Measurements from ENCODE around the gene ENPP3.

ENPP3 gene

DNA sequence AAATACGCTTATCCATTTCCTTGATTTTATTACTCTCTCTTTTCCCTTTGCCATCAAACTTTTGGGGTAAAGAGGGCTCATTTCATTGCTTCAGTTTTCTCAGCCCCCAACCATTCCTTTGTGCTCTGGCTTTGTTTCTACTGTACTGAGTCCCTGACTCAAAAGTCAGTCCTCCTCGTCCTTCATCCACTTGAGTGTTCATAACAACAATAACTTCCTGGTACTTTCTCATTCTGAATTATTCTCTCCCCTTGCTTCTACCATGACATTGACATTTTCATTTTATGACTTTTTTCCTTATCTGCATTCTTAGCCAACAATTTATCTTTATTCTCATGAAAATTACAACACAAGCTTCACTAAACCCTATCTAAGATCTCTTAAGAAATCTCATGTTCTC, 911 bp downstream of the ENPP3 start:
- Histone ChIP-seq H3K4me2 (ENCODE audit: low read length) (no peak overlapping the region), H4K5ac (ENCODE audit: low read length) (no peak overlapping the region), H3K4ac (ENCODE audit: low read depth, low read length) (no peak overlapping the region), H3K56ac (ENCODE audit: low read length) (no peak overlapping the region), H3K79me1 (ENCODE audit: low read length) (no peaks in the 10 kb centered on the region), H3K36me3 (ENCODE audit: control insufficient read depth, insufficient read depth, low read length) (no peaks in the 10 kb centered on the region), H2BK120ac (ENCODE audit: low read depth, low read length) (no peak overlapping the region), H3K27ac (ENCODE audit: low read depth, low read length) (no peak overlapping the region), H3K23ac (ENCODE audit: low read length) (no peak overlapping the region), H3K4me1 (ENCODE audit: control insufficient read depth, low read depth, low read length) (no peaks in the 10 kb centered on the region), H2AK5ac (ENCODE audit: low read length) (no peak overlapping the region), H2BK15ac (replicated peaks; ENCODE audit: low read depth) (no peak overlapping the region), H4K8ac (ENCODE audit: low read depth, low read length) (no peak overlapping the region), H3K79me2 (ENCODE audit: control insufficient read depth, insufficient read depth, low read length) (no peaks in the 10 kb centered on the region), H3K4me3 (ENCODE audit: low read length) (no peak overlapping the region), H3K9ac (ENCODE audit: low read length) (no peak overlapping the region), H3K18ac (ENCODE audit: low read length) (no peak overlapping the region), H2BK5ac (ENCODE audit: low read length) (no peak overlapping the region), H3K27me3 (ENCODE audit: insufficient read depth, low read length, poor library complexity) (no peaks in the 10 kb centered on the region)
- 100% methylated on average over 1 of the region's 2 CpGs for WGBS (ENCODE audit: extremely low coverage, insufficient coverage, low lambda C conversion rate)
- DNase-seq = no peak

- H3K27ac ChIP-seq (ENCODE audit: low read depth, low read length) = no peak overlapping the region
- H2BK120ac ChIP-seq (ENCODE audit: low read depth, low read length) = no peak overlapping the region
- H4K5ac ChIP-seq (ENCODE audit: low read length) = no peak overlapping the region
- H3K4me2 ChIP-seq (ENCODE audit: low read length) = no peak overlapping the region
- H3K79me1 ChIP-seq (ENCODE audit: low read length) = no peaks in the 10 kb centered on the region
- no peak overlapping the region for H3K9ac ChIP-seq (ENCODE audit: low read length)
- H3K36me3 ChIP-seq (ENCODE audit: control insufficient read depth, insufficient read depth, low read length) = no peaks in the 10 kb centered on the region
- DNase-seq = no peak
- no peak overlapping the region for H3K23ac ChIP-seq (ENCODE audit: low read length)
- H3K4me3 ChIP-seq (ENCODE audit: low read length) = no peak overlapping the region
- no peak overlapping the region for H3K4ac ChIP-seq (ENCODE audit: low read depth, low read length)
- H2BK15ac ChIP-seq (replicated peaks; ENCODE audit: low read depth) = no peak overlapping the region
- H4K8ac ChIP-seq (ENCODE audit: low read depth, low read length) = no peak overlapping the region
- no peak overlapping the region for H3K18ac ChIP-seq (ENCODE audit: low read length)
- H3K4me1 ChIP-seq (ENCODE audit: control insufficient read depth, low read depth, low read length) = no peaks in the 10 kb centered on the region
- no peaks in the 10 kb centered on the region for H3K79me2 ChIP-seq (ENCODE audit: control insufficient read depth, insufficient read depth, low read length)
- no peak overlapping the region for H2AK5ac ChIP-seq (ENCODE audit: low read length)
- no CpG with 5 or more reads among the region's 2 CpGs for WGBS (ENCODE audit: extremely low coverage, insufficient coverage, low lambda C conversion rate)
- H3K56ac ChIP-seq (ENCODE audit: low read length) = no peak overlapping the region
- H3K27me3 ChIP-seq (ENCODE audit: insufficient read depth, low read length, poor library complexity) = no peaks in the 10 kb centered on the region
- H2BK5ac ChIP-seq (ENCODE audit: low read length) = no peak overlapping the region
Observed at GRCh38 chr6:131640100-131640499, 3.0 kb downstream of the ENPP3 start.

DNA sequence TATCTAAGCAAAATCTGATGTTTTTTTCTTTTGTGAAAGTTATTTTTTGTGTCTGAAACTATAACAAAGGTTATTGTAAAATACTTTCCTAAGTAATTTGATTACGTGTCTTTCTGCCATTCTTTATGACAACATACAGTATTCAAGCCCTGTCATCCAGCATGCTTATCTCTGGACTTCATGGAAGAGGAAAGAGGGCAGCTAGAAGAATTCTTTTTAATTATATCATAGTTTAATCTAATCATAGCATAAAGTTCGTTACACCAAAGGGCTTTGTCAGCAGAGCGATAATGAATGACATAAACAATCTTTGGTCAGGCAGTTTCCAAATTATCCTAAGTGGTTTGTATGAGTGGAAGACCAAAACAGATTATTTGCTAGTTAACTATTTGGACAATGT, 3.5 kb downstream of the ENPP3 start:
- H3K4ac ChIP-seq (ENCODE audit: low read depth, low read length) = no peak overlapping the region
- H3K4me1 ChIP-seq (ENCODE audit: control insufficient read depth, low read depth, low read length) = no peaks in the 10 kb centered on the region
- no peak overlapping the region for H3K27ac ChIP-seq (ENCODE audit: low read depth, low read length)
- no peaks in the 10 kb centered on the region for H3K27me3 ChIP-seq (ENCODE audit: insufficient read depth, low read length, poor library complexity)
- no peak overlapping the region for H3K23ac ChIP-seq (ENCODE audit: low read length)
- H3K4me3 ChIP-seq (ENCODE audit: low read length) = no peak overlapping the region
- no peaks in the 10 kb centered on the region for H3K79me1 ChIP-seq (ENCODE audit: low read length)
- H2BK5ac ChIP-seq (ENCODE audit: low read length) = no peak overlapping the region
- no peak overlapping the region for H2BK120ac ChIP-seq (ENCODE audit: low read depth, low read length)
- H3K79me2 ChIP-seq (ENCODE audit: control insufficient read depth, insufficient read depth, low read length) = no peaks in the 10 kb centered on the region
- no peak overlapping the region for H3K9ac ChIP-seq (ENCODE audit: low read length)
- H3K36me3 ChIP-seq (ENCODE audit: control insufficient read depth, insufficient read depth, low read length) = no peaks in the 10 kb centered on the region
- no peak overlapping the region for H2AK5ac ChIP-seq (ENCODE audit: low read length)
- H4K5ac ChIP-seq (ENCODE audit: low read length) = no peak overlapping the region
- H3K4me2 ChIP-seq (ENCODE audit: low read length) = no peak overlapping the region
- no peak overlapping the region for H4K8ac ChIP-seq (ENCODE audit: low read depth, low read length)
- H3K56ac ChIP-seq (ENCODE audit: low read length) = no peak overlapping the region
- WGBS (ENCODE audit: extremely low coverage, insufficient coverage, low lambda C conversion rate) = no CpG with 5 or more reads among the region's 3 CpGs
- no peak for DNase-seq
- no peak overlapping the region for H3K18ac ChIP-seq (ENCODE audit: low read length)
- no peak overlapping the region for H2BK15ac ChIP-seq (replicated peaks; ENCODE audit: low read depth)

DNA sequence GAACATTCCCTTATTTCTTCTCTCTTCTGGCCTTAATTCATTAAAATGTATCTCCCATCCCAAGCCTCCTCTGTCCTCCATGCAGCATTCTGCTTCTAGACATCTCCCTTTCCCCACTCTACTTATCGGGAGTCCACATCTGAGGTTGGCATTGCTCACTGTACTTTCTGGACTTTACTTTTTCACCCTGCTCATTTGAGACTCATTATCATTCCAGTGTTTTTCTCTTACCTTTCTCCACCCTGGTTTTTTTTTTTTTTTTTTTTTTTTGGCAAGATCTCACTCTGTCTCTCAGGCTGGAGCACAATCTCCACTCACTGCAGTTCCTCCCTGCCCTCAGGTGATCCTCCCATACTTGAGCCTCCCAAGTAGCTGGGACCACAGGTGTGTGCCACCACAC, 4.5 kb downstream of the ENPP3 start:
- H3K9ac ChIP-seq (ENCODE audit: low read length) = no peak overlapping the region
- WGBS (ENCODE audit: extremely low coverage, insufficient coverage, low lambda C conversion rate) = no CpG with 5 or more reads among the region's 1 CpG
- no peak overlapping the region for H2BK15ac ChIP-seq (replicated peaks; ENCODE audit: low read depth)
- H3K4me3 ChIP-seq (ENCODE audit: low read length) = no peak overlapping the region
- H4K8ac ChIP-seq (ENCODE audit: low read depth, low read length) = no peak overlapping the region
- H3K79me1 ChIP-seq (ENCODE audit: low read length) = no peaks in the 10 kb centered on the region
- H3K4me1 ChIP-seq (ENCODE audit: control insufficient read depth, low read depth, low read length) = no peaks in the 10 kb centered on the region
- no peak overlapping the region for H3K56ac ChIP-seq (ENCODE audit: low read length)
- no peak overlapping the region for H3K4ac ChIP-seq (ENCODE audit: low read depth, low read length)
- H3K27ac ChIP-seq (ENCODE audit: low read depth, low read length) = no peak overlapping the region
- no peak overlapping the region for H3K18ac ChIP-seq (ENCODE audit: low read length)
- DNase-seq = no peak
- no peak overlapping the region for H2BK5ac ChIP-seq (ENCODE audit: low read length)
- no peak overlapping the region for H3K4me2 ChIP-seq (ENCODE audit: low read length)
- H2BK120ac ChIP-seq (ENCODE audit: low read depth, low read length) = no peak overlapping the region
- no peaks in the 10 kb centered on the region for H3K79me2 ChIP-seq (ENCODE audit: control insufficient read depth, insufficient read depth, low read length)
- H3K27me3 ChIP-seq (ENCODE audit: insufficient read depth, low read length, poor library complexity) = no peaks in the 10 kb centered on the region
- no peaks in the 10 kb centered on the region for H3K36me3 ChIP-seq (ENCODE audit: control insufficient read depth, insufficient read depth, low read length)
- H4K5ac ChIP-seq (ENCODE audit: low read length) = no peak overlapping the region
- H2AK5ac ChIP-seq (ENCODE audit: low read length) = no peak overlapping the region
- no peak overlapping the region for H3K23ac ChIP-seq (ENCODE audit: low read length)

DNA sequence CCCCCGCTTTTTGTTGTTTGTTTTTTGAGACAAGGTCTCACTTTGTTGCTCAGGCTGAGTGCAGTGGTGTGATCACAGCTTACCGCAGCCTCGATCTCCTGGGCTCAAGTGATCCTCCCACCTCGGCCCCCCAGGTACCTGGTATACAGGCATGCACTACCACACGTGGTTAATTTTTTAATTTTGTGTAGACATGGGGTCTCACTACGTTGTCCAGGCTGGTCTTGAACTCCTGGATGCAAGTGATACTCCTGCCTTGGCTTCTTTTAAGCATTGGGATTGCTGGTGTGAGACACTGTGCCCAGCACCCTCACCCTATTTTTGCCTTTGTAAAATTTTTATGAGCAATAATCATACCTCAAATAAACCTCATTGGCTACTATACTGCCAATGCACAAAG, 5.5 kb downstream of the ENPP3 start:
- Histone ChIP-seq H3K79me1 (ENCODE audit: low read length) (no peaks in the 10 kb centered on the region), H2BK120ac (ENCODE audit: low read depth, low read length) (no peak overlapping the region), H3K27me3 (ENCODE audit: insufficient read depth, low read length, poor library complexity) (no peaks in the 10 kb centered on the region), H3K18ac (ENCODE audit: low read length) (no peak overlapping the region), H3K27ac (ENCODE audit: low read depth, low read length) (no peak overlapping the region), H2BK15ac (replicated peaks; ENCODE audit: low read depth) (no peak overlapping the region), H3K79me2 (ENCODE audit: control insufficient read depth, insufficient read depth, low read length) (no peaks in the 10 kb centered on the region), H4K5ac (ENCODE audit: low read length) (no peak overlapping the region), H3K4me1 (ENCODE audit: control insufficient read depth, low read depth, low read length) (no peaks in the 10 kb centered on the region), H3K4ac (ENCODE audit: low read depth, low read length) (no peak overlapping the region), H3K23ac (ENCODE audit: low read length) (no peak overlapping the region), H3K9ac (ENCODE audit: low read length) (no peak overlapping the region), H3K4me2 (ENCODE audit: low read length) (no peak overlapping the region), H2AK5ac (ENCODE audit: low read length) (no peak overlapping the region), H4K8ac (ENCODE audit: low read depth, low read length) (no peak overlapping the region), H2BK5ac (ENCODE audit: low read length) (no peak overlapping the region), H3K56ac (ENCODE audit: low read length) (no peak overlapping the region), H3K4me3 (ENCODE audit: low read length) (no peak overlapping the region), H3K36me3 (ENCODE audit: control insufficient read depth, insufficient read depth, low read length) (no peaks in the 10 kb centered on the region)
- DNase-seq = no peak
- no CpG with 5 or more reads among the region's 6 CpGs for WGBS (ENCODE audit: extremely low coverage, insufficient coverage, low lambda C conversion rate)

DNA sequence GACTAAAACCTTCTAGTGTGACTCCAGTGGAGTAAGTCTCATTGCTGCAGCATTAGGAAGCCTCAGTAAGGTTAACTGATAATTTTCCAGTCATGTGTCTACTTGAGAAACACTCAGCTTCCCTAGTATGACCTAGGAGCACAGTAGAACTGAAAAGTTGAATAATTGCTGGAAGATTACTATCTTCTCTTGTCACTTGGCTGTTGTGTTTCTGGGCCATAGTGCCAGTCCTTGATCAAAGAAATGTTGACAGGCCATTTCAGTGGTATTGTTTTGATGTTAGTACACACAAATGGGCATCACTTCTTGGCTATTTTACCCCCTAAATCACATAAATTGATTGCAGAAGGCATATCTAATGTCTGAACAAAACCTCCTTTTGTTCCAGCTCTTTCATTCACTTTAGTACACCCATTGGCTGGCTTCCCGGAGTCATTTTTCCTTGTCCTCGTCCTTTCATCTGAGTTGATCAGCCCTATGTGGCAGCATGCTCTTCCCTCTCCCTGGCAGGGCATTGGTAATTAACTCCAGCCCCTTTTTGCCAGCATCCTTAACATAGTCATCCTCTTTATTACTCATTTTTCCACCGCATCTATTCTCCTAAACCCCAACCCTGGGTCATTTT, 6.0 kb downstream of the ENPP3 start:
- Histone ChIP-seq H3K27me3 (ENCODE audit: insufficient read depth, low read length, poor library complexity) (no peaks in the 10 kb centered on the region), H2AK5ac (ENCODE audit: low read length) (no peak overlapping the region), H3K4me2 (ENCODE audit: low read length) (no peak overlapping the region), H2BK5ac (ENCODE audit: low read length) (no peak overlapping the region), H3K4me1 (ENCODE audit: control insufficient read depth, low read depth, low read length) (no peaks in the 10 kb centered on the region), H3K56ac (ENCODE audit: low read length) (no peak overlapping the region), H2BK15ac (replicated peaks; ENCODE audit: low read depth) (no peak overlapping the region), H4K5ac (ENCODE audit: low read length) (no peak overlapping the region), H2BK120ac (ENCODE audit: low read depth, low read length) (no peak overlapping the region), H3K79me1 (ENCODE audit: low read length) (no peaks in the 10 kb centered on the region), H3K9ac (ENCODE audit: low read length) (no peak overlapping the region), H3K27ac (ENCODE audit: low read depth, low read length) (no peak overlapping the region), H3K18ac (ENCODE audit: low read length) (no peak overlapping the region), H3K23ac (ENCODE audit: low read length) (no peak overlapping the region), H4K8ac (ENCODE audit: low read depth, low read length) (no peak overlapping the region), H3K4me3 (ENCODE audit: low read length) (no peak overlapping the region), H3K4ac (ENCODE audit: low read depth, low read length) (no peak overlapping the region), H3K79me2 (ENCODE audit: control insufficient read depth, insufficient read depth, low read length) (no peaks in the 10 kb centered on the region), H3K36me3 (ENCODE audit: control insufficient read depth, insufficient read depth, low read length) (no peaks in the 10 kb centered on the region)
- 100% methylated on average over 1 of the region's 3 CpGs for WGBS (ENCODE audit: extremely low coverage, insufficient coverage, low lambda C conversion rate)
- no peak for DNase-seq
